Adrenal gland (tissue), 5 donors: ENCODE measurements around the gene WWC2.

Experiments
- CTCF ChIP-seq, 6 experiments: fragments of 450-650 bp in 4 of 6; fragments of 200-600 bp in 2 of 6; sonication (generic) in 1 of 6; IDR thresholded peaks; 1 replicate in 5 of 6; 2 replicates in 1 of 6; pipeline versions ENCODE4 v1.5.1 to v1.8.0; 2016 to 2021; ENCODE audit warnings: antibody characterized with exemption in 6 of 6, mild to moderate bottlenecking in 2 of 6, moderate library complexity in 1 of 6
- POLR2A ChIP-seq, 2 donors: fragments of 450-650 bp; IDR thresholded peaks; one replicate each; pipeline ENCODE4 v1.6.1; 2017; ENCODE audit warnings: antibody characterized with exemption in 2 of 2, mild to moderate bottlenecking in 2 of 2, moderate library complexity in 1 of 2
- donor health status: DM: no; HTN: no; CAD: no.

GRCh38 chr4:183101956-183102480 lies 3.0 kb downstream of the WWC2 start:
- TF ChIP-seq CTCF (IDR thresholded peaks at IDR 0.05): no peak
- TF ChIP-seq POLR2A (IDR thresholded peaks at IDR 0.05): no peak
